Peyer's patch (tissue), 4 donors: ENCODE measurements around the gene PELI2. TPM values are rescaled to one million over a fixed set of nuclear protein-coding genes. Genes with fewer than 3 reads are reported as not detected.
"Not testable (repeated sequence)": the region's sequence is repeated elsewhere in the genome, so short reads cannot be mapped to it uniquely, and the experiment has no call there.

ENCODE experiments used
- DNase-seq, 3 donors: peaks; one replicate each; pipeline ENCODE4 v3.0.0-alpha.2; 2017 to 2019
- H3K27ac ChIP-seq, 4 donors: fragments of 200-600 bp; sonication (generic); one replicate each; pipeline ENCODE4 v1.5.1; 2016 to 2019
- H3K27me3 ChIP-seq, 2 donors: fragments of 200-600 bp; sonication (generic); one replicate each; pipeline ENCODE4 v1.5.1; 2019
- H3K36me3 ChIP-seq, 3 donors: fragments of 200-600 bp; sonication (generic); one replicate each; pipeline ENCODE4 v1.5.1; 2016 to 2019
- H3K4me1 ChIP-seq, 4 donors: fragments of 200-600 bp; sonication (generic); one replicate each; pipeline ENCODE4 v1.5.1; 2016 to 2019
- H3K4me3 ChIP-seq, 4 donors: fragments of 200-600 bp; sonication (generic); 1 replicate in 3 of 4; 2 replicates in 1 of 4; pipeline ENCODE4 v1.5.1; 2016 to 2019; ENCODE audit warnings: mild to moderate bottlenecking in 1 of 4
- H3K9me3 ChIP-seq, 4 donors: fragments of 200-600 bp; sonication (generic); one replicate each; pipeline ENCODE4 v1.5.1; 2016 to 2019; ENCODE audit warnings: mild to moderate bottlenecking in 1 of 4
- CTCF ChIP-seq, 6 experiments: fragments of 450-650 bp in 4 of 6; fragments of 200-600 bp in 2 of 6; sonication (generic) in 1 of 6; IDR thresholded peaks; one replicate each; pipeline ENCODE4 v1.5.1; 2017 to 2019; ENCODE audit warnings: antibody characterized with exemption in 6 of 6, mild to moderate bottlenecking in 3 of 6, moderate library complexity in 1 of 6
- POLR2A ChIP-seq, 2 donors: fragments of 450-650 bp; IDR thresholded peaks; one replicate each; pipeline ENCODE4 v1.5.1; 2017; ENCODE audit warnings: antibody characterized with exemption in 2 of 2, mild to moderate bottlenecking in 2 of 2, moderate library complexity in 2 of 2
- total RNA-seq, 4 donors: library from RNA; depleted of rRNA; stranded (reverse); fragments of >200 nt; gene quantifications; one replicate each; pipeline ENCODE4 v1.1.0, GENCODE V29; 2016

The PELI2 gene
- total RNA-seq, 4 donors from 2014 or later: 15.2 to 28.9 (median 18.6) TPM

- Histone ChIP-seq H3K27me3 (no peaks in the 10 kb centered on the region), H3K9me3 (no peaks in the 10 kb centered on the region), H3K36me3 (no peaks in the 10 kb centered on the region), H3K4me1 (no peaks in the 10 kb centered on the region), H3K27ac (no peak overlapping the region), H3K4me3 (no peak overlapping the region)
- DNase-seq: no peak
- no peak for TF ChIP-seq POLR2A (IDR thresholded peaks at IDR 0.05)
- TF ChIP-seq CTCF (IDR thresholded peaks at IDR 0.05): no peak
These were observed 37.9 kb downstream of the PELI2 start for GRCh38 chr14:56156096-56156495.

DNA sequence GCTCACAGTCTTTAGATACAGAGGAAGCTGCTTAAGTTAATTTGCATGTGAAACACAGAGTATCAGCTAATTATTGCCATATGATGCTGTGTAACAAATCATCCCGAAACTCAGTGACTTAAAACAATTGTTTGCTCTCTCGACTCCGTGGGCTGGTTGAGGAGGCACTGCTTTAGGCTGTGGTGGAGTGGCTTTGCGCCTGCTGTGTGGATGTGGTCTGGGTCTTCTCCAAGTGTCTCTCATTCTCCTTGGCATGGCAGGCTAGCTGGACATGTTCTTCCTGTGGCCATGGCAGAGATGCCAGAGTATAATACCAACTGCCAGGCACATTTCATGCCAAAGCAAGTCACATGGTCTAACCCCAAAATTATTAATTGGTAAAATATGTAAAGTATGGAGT, 40.9 kb downstream of the PELI2 start:
- no peak overlapping the region for H3K27ac ChIP-seq
- no peak for DNase-seq
- no peak overlapping the region for H3K4me3 ChIP-seq
- no peaks in the 10 kb centered on the region for H3K4me1 ChIP-seq
- peaks cover 0 to 4% (median 0%) of the 10 kb centered on the region in 4 donors for H3K9me3 ChIP-seq
- no peaks in the 10 kb centered on the region for H3K36me3 ChIP-seq
- H3K27me3 ChIP-seq: no peaks in the 10 kb centered on the region
- TF ChIP-seq POLR2A (IDR thresholded peaks at IDR 0.05): no peak
- no peak for TF ChIP-seq CTCF (IDR thresholded peaks at IDR 0.05)

DNA sequence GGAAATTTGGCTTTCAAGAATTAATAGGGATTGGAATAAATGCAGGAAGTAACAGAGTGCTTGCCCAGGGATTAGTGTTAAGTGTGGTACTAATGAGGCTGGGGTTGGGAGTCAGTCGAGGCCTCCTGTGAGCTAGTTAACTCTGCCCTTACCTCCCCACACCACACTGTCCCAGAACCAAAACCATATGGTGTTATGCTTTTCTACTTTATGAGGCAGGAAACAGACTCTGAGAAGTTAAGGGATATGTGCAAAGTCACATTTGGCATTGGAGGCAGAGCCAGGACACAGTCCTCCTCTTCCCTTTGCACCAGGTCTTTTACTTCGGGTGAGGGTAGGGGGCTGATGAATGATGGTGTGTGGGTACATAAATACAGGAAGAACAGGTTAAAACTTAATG, 41.9 kb downstream of the PELI2 start:
- Histone ChIP-seq H3K4me3 (no peak overlapping the region), H3K36me3 (no peaks in the 10 kb centered on the region), H3K27me3 (no peaks in the 10 kb centered on the region), H3K4me1 (no peaks in the 10 kb centered on the region), H3K9me3 (peaks cover 0 to 4% (median 0%) of the 10 kb centered on the region in 4 donors), H3K27ac (no peak overlapping the region)
- TF ChIP-seq POLR2A (IDR thresholded peaks at IDR 0.05) (no peak), CTCF (IDR thresholded peaks at IDR 0.05) (no peak)
- DNase-seq: no peak

DNA sequence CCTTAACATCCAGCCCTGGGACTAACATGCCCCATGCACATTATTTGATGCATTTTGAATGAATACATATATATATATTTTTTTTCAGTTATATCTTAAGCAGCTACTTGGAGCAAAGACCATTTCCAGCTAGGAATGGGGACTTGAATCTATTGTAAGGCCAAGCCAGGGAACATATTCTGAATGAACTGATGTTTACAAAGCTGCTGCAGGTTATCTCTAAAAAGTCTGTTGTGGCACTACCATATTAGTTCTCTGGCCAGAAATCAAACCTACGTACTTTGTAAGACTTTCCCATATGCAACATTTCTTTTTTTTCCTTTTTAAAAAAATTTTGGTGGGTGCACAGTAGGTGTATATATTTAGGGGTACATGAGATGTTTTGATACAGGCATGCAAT, 43.4 kb downstream of the PELI2 start:
- Histone ChIP-seq H3K4me1 (no peaks in the 10 kb centered on the region), H3K27me3 (no peaks in the 10 kb centered on the region), H3K27ac (no peak overlapping the region), H3K9me3 (peaks cover 0 to 4% (median 0%) of the 10 kb centered on the region in 4 donors), H3K4me3 (no peak overlapping the region), H3K36me3 (no peaks in the 10 kb centered on the region)
- no peak for DNase-seq
- TF ChIP-seq CTCF (IDR thresholded peaks at IDR 0.05) (no peak), POLR2A (IDR thresholded peaks at IDR 0.05) (no peak)

DNA sequence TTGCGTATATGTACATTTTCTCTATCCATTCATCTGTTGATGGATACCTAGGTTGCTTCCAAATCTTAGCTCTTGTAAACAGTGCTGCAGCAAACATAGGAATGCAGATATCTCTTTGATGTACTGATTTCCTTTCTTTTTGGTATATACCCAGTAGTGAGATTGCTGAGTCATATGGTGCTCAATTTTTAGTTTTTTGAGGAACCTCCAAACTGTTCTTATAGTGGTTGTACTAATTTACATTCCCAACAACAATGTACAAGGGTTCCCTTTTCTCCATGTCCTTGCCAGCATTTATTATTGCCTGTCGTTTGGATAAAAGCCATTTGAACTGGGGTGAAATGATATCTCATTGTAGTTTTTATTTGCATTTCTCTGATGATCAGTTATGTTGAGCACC, 44.3 kb downstream of the PELI2 start:
- Histone ChIP-seq H3K4me1 (no peaks in the 10 kb centered on the region), H3K4me3 (no peak overlapping the region), H3K27ac (no peak overlapping the region), H3K9me3 (peaks cover 0 to 4% (median 0%) of the 10 kb centered on the region in 4 donors), H3K27me3 (no peaks in the 10 kb centered on the region), H3K36me3 (no peaks in the 10 kb centered on the region)
- TF ChIP-seq CTCF (IDR thresholded peaks at IDR 0.05): no peak
- no peak for TF ChIP-seq POLR2A (IDR thresholded peaks at IDR 0.05)
- DNase-seq: no peak

- H3K27me3 ChIP-seq, H3K9me3 ChIP-seq, H3K36me3 ChIP-seq, H3K4me3 ChIP-seq, H3K4me1 ChIP-seq, DNase-seq, H3K27ac ChIP-seq: not testable (repeated sequence)
These were observed 48.4 kb downstream of the PELI2 start for GRCh38 chr14:56166579-56166978.
